HepG2 (cell line): ENCODE data around the gene NPSR1. TPM values are rescaled to one million over a fixed set of nuclear protein-coding genes. Genes with fewer than 3 reads are reported as not detected.

Experiments
- CBX1 ChIP-seq: IDR thresholded peaks from one replicate; pipeline ENCODE4 v1.6.1; 2016; ENCODE audit warnings: antibody characterized with exemption, low read depth
- EEA1 ChIP-seq: sonication (generic); formaldehyde crosslinking; IDR thresholded peaks from 2 replicates; pipeline ENCODE4 v1.5.1; 2020; ENCODE audit warnings: mild to moderate bottlenecking, missing genetic modification reagents, borderline replicate concordance
- HOXA5 ChIP-seq: sonication (generic); formaldehyde crosslinking; IDR thresholded peaks from 2 replicates; pipeline ENCODE4 v1.4.0; 2020; ENCODE audit warnings: missing genetic modification reagents
- JARID2 ChIP-seq: sonication (generic); formaldehyde crosslinking; IDR thresholded peaks from 2 replicates; pipeline ENCODE4 v1.8.1; 2023; ENCODE audit warnings: missing genetic modification reagents, inconsistent platforms; ENCODE audit not compliant: insufficient replicate concordance
- KAT8 ChIP-seq: IDR thresholded peaks from 2 replicates; pipeline ENCODE4 v1.6.1; 2016; ENCODE audit warnings: missing genetic modification reagents, missing compliant biosample characterization
- NFAT5 ChIP-seq: sonication (generic); formaldehyde crosslinking; IDR thresholded peaks from 2 replicates; pipeline ENCODE4 v1.4.0; 2020; ENCODE audit warnings: missing genetic modification reagents
- SMC3 ChIP-seq: IDR thresholded peaks from 2 replicates; pipeline ENCODE4 v1.6.1; 2011; ENCODE audit warnings: low read length, improper control_type of control experiment
- ZBTB39 ChIP-seq: sonication (generic); formaldehyde crosslinking; IDR thresholded peaks from 2 replicates; pipeline ENCODE4 v1.5.0; 2020; ENCODE audit warnings: missing genetic modification reagents
- ZFY ChIP-seq: sonication (generic); formaldehyde crosslinking; IDR thresholded peaks from 2 replicates; pipeline ENCODE4 v1.4.0; 2020; ENCODE audit warnings: missing genetic modification reagents
- ZNF546 ChIP-seq: sonication (generic); formaldehyde crosslinking; conservative IDR thresholded peaks from 2 replicates; pipeline ENCODE4 v1.8.1; 2023; ENCODE audit warnings: mild to moderate bottlenecking, missing genetic modification reagents
- ZNF567 ChIP-seq: sonication (generic); formaldehyde crosslinking; IDR thresholded peaks from 2 replicates; pipeline ENCODE4 v1.8.1; 2023; ENCODE audit warnings: mild to moderate bottlenecking, missing genetic modification reagents, borderline replicate concordance
- ZNF614 ChIP-seq: IDR thresholded peaks from 2 replicates; pipeline ENCODE4 v1.6.1; 2018; ENCODE audit warnings: missing biosample characterization, missing genetic modification reagents, inconsistent platforms, borderline replicate concordance
- ZNF615 ChIP-seq: sonication (generic); formaldehyde crosslinking; IDR thresholded peaks from 2 replicates; pipeline ENCODE4 v1.5.0; 2020; ENCODE audit warnings: mild to moderate bottlenecking, missing genetic modification reagents, borderline replicate concordance
- ZNF737 ChIP-seq: sonication (generic); formaldehyde crosslinking; IDR thresholded peaks from 2 replicates; pipeline ENCODE4 v1.5.0; 2020; ENCODE audit warnings: missing genetic modification reagents, mild to moderate bottlenecking, borderline replicate concordance
- ZNF788 ChIP-seq: sonication (generic); formaldehyde crosslinking; IDR thresholded peaks from 2 replicates; pipeline ENCODE4 v1.5.0; 2020; ENCODE audit warnings: mild to moderate bottlenecking, missing genetic modification reagents, borderline replicate concordance
- polyA plus RNA-seq, 8 experiments: library from polyadenylated mRNA; depleted of rRNA in 3 of 8; stranded (reverse) in 7 of 8; unstranded in 1 of 8; fragments of >200 nt; fragmentation: Illumina TruSeq in 4 of 8; extraction: Trizol in 4 of 8; gene quantifications; 2 replicates each; pipeline versions ENCODE4 v1.2.1 to v1.2.3, GENCODE V29; 2011 to 2016; ENCODE audit warnings: low read depth in 4 of 8, missing spikeins in 1 of 8, mixed read lengths in 1 of 8; ENCODE audit not compliant: insufficient read depth in 1 of 8
- total RNA-seq, 5 experiments: library from RNA; depleted of rRNA; stranded (reverse); fragments of >200 nt; fragmentation: Illumina TruSeq; extraction: Trizol; gene quantifications; 2 replicates each; pipeline ENCODE4 v1.2.3, GENCODE V29; 2016; ENCODE audit warnings: low read depth in 1 of 5
- TF ChIP-seq, protein P1 (sequence below): sonication (generic); formaldehyde crosslinking; IDR thresholded peaks from 2 replicates; pipeline ENCODE4 v1.5.1; 2020; ENCODE audit warnings: mild to moderate bottlenecking, moderate library complexity, missing genetic modification reagents
- TF ChIP-seq, protein P2 (sequence below): IDR thresholded peaks from 2 replicates; pipeline ENCODE4 v1.6.1; 2018; ENCODE audit warnings: missing genetic modification reagents
- TF ChIP-seq, protein P3 (sequence below): sonication (generic); formaldehyde crosslinking; IDR thresholded peaks from 2 replicates; pipeline ENCODE4 v1.4.0; 2020; ENCODE audit warnings: mild to moderate bottlenecking, missing genetic modification reagents

Gene NPSR1
- total and polyA plus RNA-seq, 2 of the 13 experiments (the other 11 are each of a cell fraction or from before 2014, with no cell fraction given) = not detected

DNA sequence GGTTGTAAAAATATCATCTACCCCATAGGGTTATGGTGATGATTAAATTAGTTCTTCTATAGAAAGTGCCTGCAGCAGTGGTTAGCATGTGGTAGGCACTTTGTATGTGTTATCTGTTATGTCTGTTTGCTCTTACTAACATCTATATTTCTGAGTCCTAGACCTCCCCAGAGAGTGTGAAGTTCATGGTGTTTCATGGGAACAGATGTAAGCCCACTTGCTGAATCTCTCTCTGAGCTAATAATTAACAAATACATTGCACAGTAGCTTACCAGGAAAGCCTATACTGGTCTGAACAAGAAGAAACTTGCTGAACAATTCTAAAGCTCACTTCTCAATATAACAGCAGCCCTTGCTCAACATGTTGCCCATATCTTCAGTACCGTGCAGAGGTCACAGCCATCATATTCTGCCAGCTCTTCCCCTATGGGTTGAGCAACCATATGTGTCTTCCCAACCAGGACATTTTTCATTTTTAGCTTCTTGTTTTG is 100.1 kb downstream of the NPSR1 start (continued):
- no peak for TF ChIP-seq ZNF615 (CRISPR knock-in tag)
- TF ChIP-seq ZNF567 (CRISPR knock-in tag) = no peak
- no peak for TF ChIP-seq EEA1 (CRISPR knock-in tag)
- no peak for TF ChIP-seq CBX1
- TF ChIP-seq ZNF788 (CRISPR knock-in tag) = no peak
- TF ChIP-seq ZFY (CRISPR knock-in tag) = no peak
- no peak for TF ChIP-seq ZNF614 (CRISPR knock-in tag)
- no peak for TF ChIP-seq ZBTB39 (CRISPR knock-in tag)
- 0 out of 2 replicates have a peak, but pooled peaks have one; percentile 73 for TF ChIP-seq HOXA5 (CRISPR knock-in tag)
- no peak for TF ChIP-seq JARID2 (CRISPR knock-in tag)
- TF ChIP-seq ZNF737 = no peak
- peak; percentile 48; the same call in 1 of the 2 replicates for TF ChIP-seq KAT8 (CRISPR knock-in tag)
- TF ChIP-seq, protein P1, sequence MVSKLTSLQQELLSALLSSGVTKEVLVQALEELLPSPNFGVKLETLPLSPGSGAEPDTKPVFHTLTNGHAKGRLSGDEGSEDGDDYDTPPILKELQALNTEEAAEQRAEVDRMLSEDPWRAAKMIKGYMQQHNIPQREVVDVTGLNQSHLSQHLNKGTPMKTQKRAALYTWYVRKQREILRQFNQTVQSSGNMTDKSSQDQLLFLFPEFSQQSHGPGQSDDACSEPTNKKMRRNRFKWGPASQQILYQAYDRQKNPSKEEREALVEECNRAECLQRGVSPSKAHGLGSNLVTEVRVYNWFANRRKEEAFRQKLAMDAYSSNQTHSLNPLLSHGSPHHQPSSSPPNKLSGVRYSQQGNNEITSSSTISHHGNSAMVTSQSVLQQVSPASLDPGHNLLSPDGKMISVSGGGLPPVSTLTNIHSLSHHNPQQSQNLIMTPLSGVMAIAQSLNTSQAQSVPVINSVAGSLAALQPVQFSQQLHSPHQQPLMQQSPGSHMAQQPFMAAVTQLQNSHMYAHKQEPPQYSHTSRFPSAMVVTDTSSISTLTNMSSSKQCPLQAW (CRISPR knock-in tag) = peak; percentile 93
- TF ChIP-seq, protein P2, sequence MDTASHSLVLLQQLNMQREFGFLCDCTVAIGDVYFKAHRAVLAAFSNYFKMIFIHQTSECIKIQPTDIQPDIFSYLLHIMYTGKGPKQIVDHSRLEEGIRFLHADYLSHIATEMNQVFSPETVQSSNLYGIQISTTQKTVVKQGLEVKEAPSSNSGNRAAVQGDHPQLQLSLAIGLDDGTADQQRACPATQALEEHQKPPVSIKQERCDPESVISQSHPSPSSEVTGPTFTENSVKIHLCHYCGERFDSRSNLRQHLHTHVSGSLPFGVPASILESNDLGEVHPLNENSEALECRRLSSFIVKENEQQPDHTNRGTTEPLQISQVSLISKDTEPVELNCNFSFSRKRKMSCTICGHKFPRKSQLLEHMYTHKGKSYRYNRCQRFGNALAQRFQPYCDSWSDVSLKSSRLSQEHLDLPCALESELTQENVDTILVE (CRISPR knock-in tag) = peak; percentile 54; the same call in 1 of the 2 replicates
- TF ChIP-seq, protein P3, sequence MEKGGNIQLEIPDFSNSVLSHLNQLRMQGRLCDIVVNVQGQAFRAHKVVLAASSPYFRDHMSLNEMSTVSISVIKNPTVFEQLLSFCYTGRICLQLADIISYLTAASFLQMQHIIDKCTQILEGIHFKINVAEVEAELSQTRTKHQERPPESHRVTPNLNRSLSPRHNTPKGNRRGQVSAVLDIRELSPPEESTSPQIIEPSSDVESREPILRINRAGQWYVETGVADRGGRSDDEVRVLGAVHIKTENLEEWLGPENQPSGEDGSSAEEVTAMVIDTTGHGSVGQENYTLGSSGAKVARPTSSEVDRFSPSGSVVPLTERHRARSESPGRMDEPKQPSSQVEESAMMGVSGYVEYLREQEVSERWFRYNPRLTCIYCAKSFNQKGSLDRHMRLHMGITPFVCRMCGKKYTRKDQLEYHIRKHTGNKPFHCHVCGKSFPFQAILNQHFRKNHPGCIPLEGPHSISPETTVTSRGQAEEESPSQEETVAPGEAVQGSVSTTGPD (CRISPR knock-in tag) = no peak
- TF ChIP-seq SMC3 = 0 out of 2 replicates have a peak, but pooled peaks have one; percentile 1
- no peak for TF ChIP-seq NFAT5 (CRISPR knock-in tag)
- no peak for TF ChIP-seq ZNF546 (CRISPR knock-in tag)
